OCI-LY1 (cell line): ENCODE results near the gene AGAP1.

Experiments
- EZH2 ChIP-seq: fragments of 200-600 bp; sonication (generic), shearing (Covaris generic); IDR thresholded peaks from 2 replicates; pipeline ENCODE4 v1.8.0; 2017; ENCODE audit warnings: borderline replicate concordance, mixed run types, mild to moderate bottlenecking, antibody characterized with exemption, low read length, moderate library complexity, mixed read lengths
- TF ChIP-seq, protein P1 (sequence below): fragments of 200-600 bp; sonication (generic), shearing (Covaris generic); IDR thresholded peaks from 2 replicates; pipeline ENCODE4 v1.5.1; 2017; ENCODE audit warnings: mild to moderate bottlenecking, antibody characterized with exemption, low read length, moderate library complexity, mixed read lengths

DNA sequence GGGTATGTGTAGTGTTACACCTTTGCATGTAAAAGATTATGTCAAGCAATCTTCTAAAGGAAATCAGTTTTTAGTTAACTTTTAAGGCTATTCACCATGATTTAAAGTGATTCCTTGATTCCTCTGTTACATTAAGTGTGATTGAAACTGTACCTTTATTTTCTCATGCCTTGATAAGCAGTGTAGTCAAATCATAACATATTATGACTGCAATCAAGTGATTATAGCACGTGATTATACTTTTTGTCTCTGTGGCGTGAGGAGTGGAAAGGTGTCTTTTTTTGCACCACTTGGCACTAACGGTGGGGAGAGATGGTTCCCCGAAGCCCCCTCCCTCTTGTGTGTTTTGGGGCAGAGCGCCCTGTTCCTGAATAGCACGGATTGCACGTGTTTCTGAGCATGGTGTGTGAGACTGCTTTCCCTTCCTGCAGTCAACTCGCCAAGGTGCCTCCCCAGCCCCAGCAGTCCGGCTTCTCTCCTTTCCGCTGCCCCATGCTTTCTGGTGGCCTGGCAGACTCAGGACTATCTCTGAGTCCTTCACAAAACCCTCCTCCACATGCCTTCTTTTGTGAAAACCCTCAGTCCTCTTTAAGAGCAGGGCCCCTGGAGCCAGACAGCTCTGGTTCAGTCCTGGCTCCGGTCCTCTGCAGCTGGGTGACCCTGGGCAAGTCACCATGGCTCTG is 68.4 kb downstream of the AGAP1 start:
- TF ChIP-seq, protein P1, sequence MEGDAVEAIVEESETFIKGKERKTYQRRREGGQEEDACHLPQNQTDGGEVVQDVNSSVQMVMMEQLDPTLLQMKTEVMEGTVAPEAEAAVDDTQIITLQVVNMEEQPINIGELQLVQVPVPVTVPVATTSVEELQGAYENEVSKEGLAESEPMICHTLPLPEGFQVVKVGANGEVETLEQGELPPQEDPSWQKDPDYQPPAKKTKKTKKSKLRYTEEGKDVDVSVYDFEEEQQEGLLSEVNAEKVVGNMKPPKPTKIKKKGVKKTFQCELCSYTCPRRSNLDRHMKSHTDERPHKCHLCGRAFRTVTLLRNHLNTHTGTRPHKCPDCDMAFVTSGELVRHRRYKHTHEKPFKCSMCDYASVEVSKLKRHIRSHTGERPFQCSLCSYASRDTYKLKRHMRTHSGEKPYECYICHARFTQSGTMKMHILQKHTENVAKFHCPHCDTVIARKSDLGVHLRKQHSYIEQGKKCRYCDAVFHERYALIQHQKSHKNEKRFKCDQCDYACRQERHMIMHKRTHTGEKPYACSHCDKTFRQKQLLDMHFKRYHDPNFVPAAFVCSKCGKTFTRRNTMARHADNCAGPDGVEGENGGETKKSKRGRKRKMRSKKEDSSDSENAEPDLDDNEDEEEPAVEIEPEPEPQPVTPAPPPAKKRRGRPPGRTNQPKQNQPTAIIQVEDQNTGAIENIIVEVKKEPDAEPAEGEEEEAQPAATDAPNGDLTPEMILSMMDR = no peak
- TF ChIP-seq EZH2 = no peak
